ENCODE measurements around the gene NFIC.
A peak's percentile ranks its signal among the peaks of the same experiment; 100 is the strongest.
"Not testable (repeated sequence)": the region's sequence is repeated elsewhere in the genome, so short reads cannot be mapped to it uniquely, and the experiment has no call there.

Gene NFIC

GRCh38 chr19:3497757-3498520 is 131.6 kb downstream of the NFIC start:
- DNase-seq = no peak

GRCh38 chr19:3499738-3500428 is 133.5 kb downstream of the NFIC start:
- DNase-seq = no peak

- peak; percentile 93 for DNase-seq
Measured at GRCh38 chr19:3500429-3501101, 134.2 kb downstream of the NFIC start, which contains the start of gene DOHH. TSS of gene DOHH (minus strand) at chr19:3500674. CDS start at chr19:3496814, 3,860 bp downstream.

- DNase-seq = no peak
Measured at GRCh38 chr19:3501780-3502179, 135.4 kb downstream of the NFIC start.

GRCh38 chr19:3503036-3503572 is 136.7 kb downstream of the NFIC start:
- no peak for DNase-seq

GRCh38 chr19:3504735-3505134 is 138.4 kb downstream of the NFIC start:
- no peak for DNase-seq

GRCh38 chr19:3505598-3506383 is 139.4 kb downstream of the NFIC start, which contains the start of gene FZR1:
TSS of gene FZR1 (plus strand) at chr19:3506311. CDS start at chr19:3522990, 16,679 bp downstream.
- peak; percentile 99 for DNase-seq

GRCh38 chr19:3506384-3507340 is 140.3 kb downstream of the NFIC start:
- peak; percentile 47 for DNase-seq

- DNase-seq = peak; percentile 54
Measured at GRCh38 chr19:3507371-3508120, 141.2 kb downstream of the NFIC start.

- not testable (repeated sequence) for DNase-seq
Measured at GRCh38 chr19:3508121-3508661, 141.8 kb downstream of the NFIC start.

GRCh38 chr19:3508771-3509535 is 142.6 kb downstream of the NFIC start:
- no peak for DNase-seq

GRCh38 chr19:3509566-3509989 is 143.2 kb downstream of the NFIC start:
- DNase-seq = no peak

GRCh38 chr19:3510727-3511126 is 144.3 kb downstream of the NFIC start:
- DNase-seq = no peak

- DNase-seq = no peak
Measured at GRCh38 chr19:3511506-3512251, 145.3 kb downstream of the NFIC start.

- no peak for DNase-seq
Measured at GRCh38 chr19:3512562-3513228, 146.3 kb downstream of the NFIC start.

GRCh38 chr19:3513229-3514140 is 147.1 kb downstream of the NFIC start:
- no peak for DNase-seq

- DNase-seq = no peak
Measured at GRCh38 chr19:3514930-3515329, 148.5 kb downstream of the NFIC start.
